ENCODE results near the gene EIF3L.

- no peak for TF ChIP-seq CTCF (IDR thresholded peaks at IDR 0.05)
- no peak for TF ChIP-seq POLR2A (IDR thresholded peaks at IDR 0.05)
- TF ChIP-seq POLR2AphosphoS5 (IDR thresholded peaks at IDR 0.05; ENCODE audit: insufficient read depth in 1 of 2, low read depth in 1 of 2) = no peak
Observed at GRCh38 chr22:37815593-37815992, 33.6 kb upstream of the EIF3L start.
